HG03097 (cell line): ENCODE measurements around the gene KRTAP5-10.
"Not testable (repeated sequence)": the region's sequence is repeated elsewhere in the genome, so short reads cannot be mapped to it uniquely, and the experiment has no call there.

ENCODE experiments used
- ATAC-seq: cut with Tn5 transposase; IDR thresholded peaks from one replicate; pipeline ENCODE4 v1.9.1; 2021; ENCODE audit not compliant: unreplicated experiment, low FRiP score

KRTAP5-10 gene

GRCh38 chr11:71568704-71569349 lies 3.5 kb downstream of the KRTAP5-10 start:
- ATAC-seq = no peak

DNA sequence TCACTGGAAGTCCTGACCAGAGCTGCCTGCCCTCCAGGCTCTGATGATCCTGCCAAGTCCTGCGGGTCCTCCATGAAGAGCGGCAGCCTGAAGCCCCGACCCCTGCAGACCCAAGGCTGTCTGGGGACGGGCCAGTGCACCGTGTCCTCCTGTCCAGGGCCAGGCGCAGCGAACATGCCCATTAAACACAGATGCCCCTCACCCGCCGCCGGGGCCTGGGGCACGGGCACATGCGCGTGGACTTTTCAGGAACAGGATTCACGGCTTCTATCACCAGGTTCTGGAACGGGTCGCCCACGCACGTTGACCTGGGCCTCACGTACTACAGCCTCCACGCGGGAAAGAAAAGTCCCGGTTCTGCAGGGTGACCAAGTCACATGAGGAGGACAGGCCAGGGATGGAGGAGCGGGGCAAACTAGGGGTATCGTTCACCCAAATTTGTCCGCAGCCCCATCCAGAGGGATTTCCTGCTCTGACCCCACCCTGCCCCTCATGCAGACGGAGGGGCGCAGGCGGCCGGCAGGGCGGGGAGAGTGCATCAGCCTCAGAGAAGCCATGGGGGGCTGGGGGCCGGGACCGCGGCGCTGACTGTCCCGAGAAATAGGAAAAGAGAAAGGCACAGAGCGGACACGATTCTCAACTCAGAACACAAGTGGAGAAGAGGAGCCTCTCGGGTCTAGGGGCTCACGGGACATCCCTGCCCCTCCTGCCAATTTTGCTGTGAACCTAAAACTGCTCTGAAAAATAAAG lies 5.9 kb downstream of the KRTAP5-10 start:
- ATAC-seq = not testable (repeated sequence)

DNA sequence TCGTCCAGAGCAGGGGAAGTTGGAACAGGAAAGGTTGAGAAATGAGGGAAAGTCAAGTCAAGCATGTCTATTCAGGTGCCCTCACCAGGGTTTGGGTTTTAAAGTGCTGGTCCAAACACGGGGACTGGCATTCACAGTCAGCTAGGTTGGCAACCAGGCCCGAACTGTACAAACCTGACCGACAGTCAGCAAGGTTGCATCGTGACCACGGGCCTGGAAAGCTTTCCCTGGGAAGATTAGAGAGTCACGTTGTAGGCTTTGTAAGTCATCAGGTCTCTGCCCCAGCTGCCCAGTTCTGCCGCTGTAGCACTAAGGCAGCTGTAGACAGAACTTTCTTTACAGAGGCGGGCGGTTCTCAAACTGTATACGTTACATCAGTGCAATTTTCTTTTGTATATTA lies 7.4 kb downstream of the KRTAP5-10 start:
- no peak for ATAC-seq

- ATAC-seq = no peak
Measured at GRCh38 chr11:71574418-71574817, 9.1 kb downstream of the KRTAP5-10 start.

DNA sequence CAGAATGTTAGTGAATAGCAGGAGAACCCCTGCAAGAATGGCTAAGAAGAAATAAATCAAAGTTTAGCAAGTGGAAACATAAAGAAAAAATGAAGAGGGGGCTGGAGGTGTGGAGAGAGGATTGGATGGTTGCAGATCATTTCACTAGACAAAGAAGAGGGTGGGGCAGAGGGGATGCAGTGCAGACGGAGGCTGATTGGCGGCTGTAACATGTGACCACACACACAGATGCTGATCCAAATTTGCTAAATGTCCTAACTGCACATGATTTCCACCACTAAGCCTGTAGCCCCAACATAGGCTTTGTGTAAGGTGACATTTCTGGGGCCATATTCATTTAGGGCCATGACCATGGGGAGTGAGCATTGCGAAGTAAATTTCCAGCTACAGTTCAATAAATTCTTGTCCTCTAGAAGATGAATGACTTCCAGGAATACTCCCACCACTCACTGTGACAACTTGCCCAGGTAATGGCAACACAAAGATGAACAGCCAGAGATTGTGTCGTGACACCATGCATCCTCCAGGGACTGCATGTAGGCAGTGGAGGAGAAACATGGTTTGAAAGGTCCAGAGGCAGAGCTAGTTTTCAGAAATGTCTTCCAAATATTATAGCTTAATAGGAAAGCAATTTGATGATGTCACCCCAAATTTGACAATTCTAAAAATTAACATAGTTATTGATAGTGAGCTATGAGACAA lies 10.5 kb downstream of the KRTAP5-10 start:
- no peak for ATAC-seq

- not testable (repeated sequence) for ATAC-seq
Measured at GRCh38 chr11:71576688-71577465, 11.5 kb downstream of the KRTAP5-10 start.

DNA sequence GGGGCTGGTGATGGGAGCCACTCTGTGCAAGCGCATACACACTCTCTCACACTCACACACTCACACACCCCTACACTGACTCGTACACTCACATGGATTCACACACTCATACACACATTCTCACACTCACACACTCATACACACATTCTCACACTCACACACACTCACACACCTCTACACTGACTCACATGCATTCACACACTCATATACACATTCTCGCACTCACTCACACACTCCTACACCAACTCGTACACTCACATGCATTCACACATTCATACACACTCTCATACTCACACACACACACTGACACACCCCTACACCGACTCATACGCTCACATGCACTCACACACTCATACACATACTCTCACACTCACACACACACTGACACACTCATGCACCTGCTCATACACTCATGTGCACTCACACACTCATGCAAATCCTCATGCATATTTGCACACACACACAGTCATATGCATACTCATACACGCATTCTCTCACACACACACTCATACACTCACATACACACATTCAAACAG lies 12.2 kb downstream of the KRTAP5-10 start:
- ATAC-seq = no peak

- ATAC-seq = not testable (repeated sequence)
Measured at GRCh38 chr11:71579513-71579912, 14.2 kb downstream of the KRTAP5-10 start.

DNA sequence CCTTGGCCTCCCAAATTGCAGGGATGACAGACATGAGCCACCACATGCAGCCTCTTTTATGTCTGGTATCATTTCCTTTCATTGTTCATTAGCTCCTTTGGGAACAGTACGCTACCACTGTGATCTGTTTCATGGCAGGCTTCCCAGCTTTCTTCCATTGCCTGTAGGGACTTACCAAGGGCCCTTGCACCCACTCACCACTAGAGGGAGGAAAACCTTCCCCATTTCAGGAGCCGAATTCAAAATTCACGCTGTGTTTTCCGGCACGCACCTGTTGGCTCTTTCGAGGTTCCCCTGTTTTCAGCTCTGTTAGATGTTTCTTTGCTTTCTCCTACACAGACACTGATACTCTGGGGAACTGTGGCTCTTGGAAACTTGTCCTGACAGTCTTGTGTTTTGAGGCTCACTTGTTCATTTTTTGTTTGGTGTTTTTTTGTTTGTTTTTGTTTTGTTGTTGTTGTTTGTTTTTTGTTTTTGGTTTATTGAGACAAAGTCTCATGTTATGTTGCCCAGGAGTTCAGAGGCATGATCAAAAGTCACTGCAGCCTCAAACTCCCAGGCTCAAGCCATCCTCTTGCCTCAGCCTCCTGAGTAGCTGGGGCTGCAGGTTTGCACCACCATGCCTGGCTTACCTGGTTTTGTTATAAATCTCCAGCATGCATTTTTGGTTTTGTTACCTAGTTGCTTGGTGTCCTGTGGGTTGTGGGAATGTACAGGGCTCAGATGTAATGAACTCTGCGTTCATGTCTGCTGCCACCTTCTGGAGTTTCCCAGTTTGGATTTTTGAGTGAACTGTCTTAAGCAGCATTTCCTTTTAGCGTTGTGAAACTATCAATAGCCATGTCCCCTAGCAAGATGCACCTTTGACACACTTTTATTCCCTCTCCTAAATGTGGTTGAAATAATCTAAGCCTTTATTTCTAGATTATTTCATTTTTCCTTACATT lies 15.0 kb downstream of the KRTAP5-10 start:
- ATAC-seq = no peak

DNA sequence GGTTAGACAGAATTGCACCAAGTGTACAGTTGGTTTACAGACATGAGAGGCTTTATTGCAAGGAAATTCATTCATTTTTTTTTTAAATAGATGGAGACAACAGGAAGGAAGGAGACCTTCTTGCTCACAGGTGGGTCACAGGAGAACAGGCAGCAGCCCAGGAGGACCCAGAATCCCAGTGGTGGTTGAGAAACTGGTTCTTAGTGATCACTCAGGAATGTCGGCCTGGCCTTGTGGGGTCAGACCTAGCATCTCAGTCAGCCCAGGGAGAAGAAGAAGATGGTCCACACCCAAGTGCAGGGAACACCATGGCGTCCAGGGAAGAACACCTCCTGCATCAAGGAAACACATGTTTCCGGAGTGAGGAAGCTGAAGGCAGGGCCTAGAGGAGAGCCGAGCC lies 16.5 kb downstream of the KRTAP5-10 start:
- ATAC-seq = no peak

DNA sequence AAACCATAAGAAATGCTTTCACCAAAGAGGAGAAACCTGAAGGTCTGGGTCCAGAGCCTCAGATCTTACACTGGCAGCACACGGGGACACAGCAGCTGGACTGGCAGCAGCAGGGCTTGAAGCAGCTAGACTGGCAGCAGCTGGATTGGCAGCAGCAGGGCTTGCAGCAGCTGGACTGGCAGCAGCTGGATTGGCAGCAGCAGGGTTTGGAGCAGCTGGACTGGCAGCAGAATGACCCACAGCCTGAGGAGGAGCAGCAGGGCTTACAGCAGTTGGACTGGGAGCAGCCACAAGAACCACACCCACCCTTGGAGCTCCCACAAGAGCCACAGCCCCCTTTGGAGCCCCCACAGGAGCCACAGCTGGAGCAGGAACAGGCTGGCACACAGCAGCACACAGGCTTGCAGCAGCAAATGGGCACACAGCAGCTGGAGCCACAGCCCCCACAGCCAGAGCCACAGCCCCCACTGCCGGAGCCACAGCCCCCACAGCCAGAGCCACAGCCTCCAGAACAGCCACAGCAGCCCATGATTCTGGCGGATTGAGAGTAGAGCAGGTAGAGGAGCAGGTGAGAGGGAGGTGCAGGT lies 17.0 kb downstream of the KRTAP5-10 start, which contains the start of gene KRTAP5-11:
TSS of gene KRTAP5-11 (minus strand) at position 567 of the 587 bp plus-strand sequence. CDS start at position 529, 38 bp downstream.
- no peak for ATAC-seq

GRCh38 chr11:71582969-71583368 lies 17.6 kb downstream of the KRTAP5-10 start:
- not testable (repeated sequence) for ATAC-seq

- not testable (repeated sequence) for ATAC-seq
Measured at GRCh38 chr11:71585673-71586072, 20.3 kb downstream of the KRTAP5-10 start.

DNA sequence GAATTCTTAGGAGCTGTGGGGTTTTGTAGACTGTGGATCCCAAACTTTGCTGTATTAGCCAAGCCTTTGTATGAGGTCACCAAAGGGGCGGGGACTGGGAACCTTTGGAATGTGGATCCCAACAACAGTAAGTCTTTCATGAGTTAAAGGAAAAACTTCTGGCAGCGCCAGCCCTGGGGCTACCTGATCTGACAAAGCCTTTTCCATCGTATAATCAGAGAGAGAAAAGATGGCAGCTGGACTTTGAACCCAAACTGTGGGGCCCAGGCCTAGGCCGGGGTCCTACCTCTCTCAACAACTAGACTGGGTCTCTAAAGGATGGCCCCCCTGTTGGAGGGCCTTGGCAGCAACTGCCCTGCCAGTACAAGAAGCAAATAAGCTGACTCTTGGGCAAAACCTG lies 23.0 kb downstream of the KRTAP5-10 start:
- ATAC-seq = not testable (repeated sequence)

GRCh38 chr11:71588822-71589545 lies 23.6 kb downstream of the KRTAP5-10 start:
- not testable (repeated sequence) for ATAC-seq

DNA sequence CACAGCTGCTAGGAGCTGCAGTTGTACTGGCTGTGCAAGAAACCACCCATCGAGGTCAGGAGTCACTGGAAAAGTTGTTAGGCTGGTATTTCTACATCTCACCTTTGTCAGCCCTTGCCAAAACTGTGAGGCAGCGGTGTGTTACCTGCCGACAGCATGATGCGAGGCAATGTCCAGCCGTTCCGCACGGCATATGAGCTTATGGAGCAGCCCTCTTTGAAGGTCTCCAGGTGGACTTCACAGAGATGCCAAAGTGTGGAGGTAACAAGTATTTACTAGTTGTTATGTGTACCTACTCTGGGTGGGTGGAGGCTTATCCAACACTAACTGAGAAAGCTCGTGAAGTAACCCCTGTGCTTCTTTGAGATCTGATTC lies 24.2 kb downstream of the KRTAP5-10 start:
- not testable (repeated sequence) for ATAC-seq

GRCh38 chr11:71603221-71603620 lies 37.9 kb downstream of the KRTAP5-10 start:
- ATAC-seq = not testable (repeated sequence)

GRCh38 chr11:71604798-71605488 lies 39.6 kb downstream of the KRTAP5-10 start:
- not testable (repeated sequence) for ATAC-seq
